Measurements from ENCODE around the gene CENPT. TPM values are rescaled to one million over a fixed set of nuclear protein-coding genes. Genes with fewer than 3 reads are reported as not detected.

The CENPT gene
- total RNA-seq, 2 donors from 2014 or later: 57.1 to 122 TPM

GRCh38 chr16:67803894-67804293 is 43.6 kb downstream of the CENPT start:
- Histone ChIP-seq H3K27ac (no peak overlapping the region), H3K4me3 (no peak overlapping the region), H3K4me1 (peaks cover 38% of the 10 kb centered on the region), H3K36me3 (replicated peaks in 1 of 2; ENCODE audit: insufficient read depth in 1 of 2, low read depth in 2 of 2) (no peaks in the 10 kb centered on the region), H3K27me3 (no peaks in the 10 kb centered on the region), H3K9me3 (no peaks in the 10 kb centered on the region)
- intact Hi-C loops (cut with DNase I): no loop called here
- 92 to 100% methylated on average over 3 of the region's 3 CpGs for WGBS, 2 donors
- TF ChIP-seq CTCF (IDR thresholded peaks at IDR 0.05): no peak
- ATAC-seq (no peak), DNase-seq (no peak)

GRCh38 chr16:67801883-67802282 is 45.6 kb downstream of the CENPT start:
- intact Hi-C loops (cut with DNase I): no loop called here

DNA sequence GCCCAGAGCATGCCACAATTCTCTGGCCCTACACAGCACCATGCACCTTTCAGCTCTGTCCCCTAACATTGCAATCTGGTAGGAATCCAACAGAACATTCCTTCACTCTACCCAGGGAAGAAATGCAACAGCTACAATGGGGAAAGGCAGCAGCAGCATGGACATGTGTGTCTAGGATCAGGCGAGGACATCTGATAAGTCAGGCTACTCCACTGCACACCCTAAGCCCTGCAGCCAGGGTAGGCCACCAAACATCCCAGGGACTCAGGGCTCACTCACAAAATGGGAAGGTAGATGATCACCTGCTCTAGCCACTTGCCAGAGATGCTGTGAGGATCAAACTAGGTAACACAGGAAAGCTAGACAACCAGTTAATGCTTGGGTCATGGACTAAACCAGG is 46.3 kb downstream of the CENPT start:
- no peak overlapping the region for H3K27ac ChIP-seq
- no peak for TF ChIP-seq POLR2A (IDR thresholded peaks at IDR 0.05)
- TF ChIP-seq CTCF (IDR thresholded peaks at IDR 0.05): no peak
- intact Hi-C loops (cut with DNase I): no loop called here
- 67 to 91% methylated on average over 1 of the region's 1 CpG for WGBS, 2 donors
- ATAC-seq: no peak
- no peak for DNase-seq
- H3K27me3 ChIP-seq: no peaks in the 10 kb centered on the region
- peaks cover 30% of the 10 kb centered on the region for H3K4me1 ChIP-seq
- no peaks in the 10 kb centered on the region for H3K36me3 ChIP-seq (replicated peaks in 1 of 2; ENCODE audit: insufficient read depth in 1 of 2, low read depth in 2 of 2)
- no peak overlapping the region for H3K4me3 ChIP-seq
- H3K9me3 ChIP-seq: no peaks in the 10 kb centered on the region

More at GRCh38 chr16:67801883-67802282, 45.6 kb downstream of the CENPT start:
- Histone ChIP-seq H3K36me3 (replicated peaks in 1 of 2; ENCODE audit: insufficient read depth in 1 of 2, low read depth in 2 of 2) (no peaks in the 10 kb centered on the region), H3K27ac (no peak overlapping the region), H3K4me3 (no peak overlapping the region), H3K9me3 (no peaks in the 10 kb centered on the region), H3K27me3 (no peaks in the 10 kb centered on the region), H3K4me1 (peaks cover 30% of the 10 kb centered on the region)
- no peak for TF ChIP-seq CTCF (IDR thresholded peaks at IDR 0.05)
- no peak for TF ChIP-seq POLR2A (IDR thresholded peaks at IDR 0.05)
- DNase-seq (no peak), ATAC-seq (no peak)
- WGBS, 2 donors: 93 to 100% methylated on average over 2 of the region's 2 CpGs

DNA sequence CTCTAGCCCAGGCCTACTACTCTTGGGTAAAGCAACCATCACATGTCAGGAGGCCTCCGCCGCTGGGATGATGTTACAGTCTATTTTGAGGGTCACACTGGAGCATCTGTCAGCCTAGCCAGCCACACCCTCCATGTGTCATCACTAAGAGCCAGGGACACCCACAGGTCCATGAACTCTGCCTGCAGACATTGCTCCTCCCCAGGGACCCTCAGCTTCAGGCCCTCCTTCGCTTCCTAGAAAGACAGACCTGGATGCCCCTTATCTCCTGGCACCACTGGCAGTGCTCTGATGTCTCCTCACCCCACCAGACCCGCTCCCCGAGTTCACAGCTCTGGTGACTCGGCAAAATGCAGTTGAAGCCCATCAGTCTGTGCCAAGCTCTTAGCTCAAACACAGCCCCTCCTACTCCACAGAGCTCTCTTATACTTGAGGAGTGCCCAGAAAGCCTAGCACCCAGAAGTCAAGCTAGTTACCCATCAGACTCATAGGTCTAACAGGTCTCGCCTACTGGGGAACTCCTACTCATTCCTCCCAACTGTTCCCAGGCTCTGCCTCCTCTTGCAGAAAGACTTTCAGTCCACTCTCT is 47.1 kb downstream of the CENPT start:
- peaks cover 26% of the 10 kb centered on the region for H3K4me1 ChIP-seq
- H3K27me3 ChIP-seq: no peaks in the 10 kb centered on the region
- TF ChIP-seq POLR2A (IDR thresholded peaks at IDR 0.05) (no peak), CTCF (IDR thresholded peaks at IDR 0.05) (no peak)
- no peak for DNase-seq
- H3K4me3 ChIP-seq: no peak overlapping the region
- no peak for ATAC-seq
- WGBS, 2 donors: 89% methylated on average over 3 to 5 of the region's 7 CpGs
- intact Hi-C loops (cut with DNase I): no loop called here
- H3K36me3 ChIP-seq (replicated peaks in 1 of 2; ENCODE audit: insufficient read depth in 1 of 2, low read depth in 2 of 2): no peaks in the 10 kb centered on the region
- H3K27ac ChIP-seq: no peak overlapping the region
- H3K9me3 ChIP-seq: no peaks in the 10 kb centered on the region

GRCh38 chr16:67796099-67796718 is 51.3 kb downstream of the CENPT start:
- Histone ChIP-seq H3K9me3 (no peaks in the 10 kb centered on the region), H3K27me3 (no peaks in the 10 kb centered on the region), H3K4me3 (no peak overlapping the region), H3K36me3 (replicated peaks in 1 of 2; ENCODE audit: insufficient read depth in 1 of 2, low read depth in 2 of 2) (no peaks in the 10 kb centered on the region), H3K27ac (no peak overlapping the region), H3K4me1 (peaks cover 8% of the 10 kb centered on the region)
- DNase-seq: no peak
- WGBS, 2 donors: 96 to 99% methylated on average over 5 of the region's 5 CpGs
- intact Hi-C loops (cut with DNase I): no loop called here
- no peak for TF ChIP-seq CTCF (IDR thresholded peaks at IDR 0.05)
- no peak for TF ChIP-seq POLR2A (IDR thresholded peaks at IDR 0.05)
- no peak for ATAC-seq

Data from body of pancreas (tissue), 4 donors.